GM12878 (cell line): ENCODE measurements around the gene NFYA. TPM values are rescaled to one million over a fixed set of nuclear protein-coding genes. Genes with fewer than 3 reads are reported as not detected.

Experiments
- CBX5 ChIP-seq: sonication (generic); IDR thresholded peaks from 2 replicates; pipeline ENCODE4 v1.6.1; 2016; ENCODE audit warnings: low read depth, moderate library complexity, mild to moderate bottlenecking, inconsistent platforms
- MTA2 ChIP-seq: fragments of 450-650 bp; IDR thresholded peaks from 2 replicates; pipeline ENCODE4 v1.6.1; 2016; ENCODE audit warnings: low read depth, mild to moderate bottlenecking, moderate library complexity
- NFYA ChIP-seq: IDR thresholded peaks from 2 replicates; pipeline ENCODE4 v1.6.1; 2011; ENCODE audit warnings: low read depth, mild to moderate bottlenecking, low read length, improper control_type of control experiment, borderline replicate concordance
- SIN3A ChIP-seq: IDR thresholded peaks from 2 replicates; pipeline ENCODE4 v1.6.1; 2012; ENCODE audit warnings: low read depth, low read length, improper control_type of control experiment
- ZNF207 ChIP-seq: fragments of 450-650 bp; IDR thresholded peaks from 2 replicates; pipeline ENCODE4 v1.6.1; 2014; ENCODE audit warnings: antibody characterized with exemption, mild to moderate bottlenecking, borderline replicate concordance
- polyA plus RNA-seq, 11 experiments: library from polyadenylated mRNA; depleted of rRNA in 4 of 11; unstranded in 6 of 11; stranded (reverse) in 5 of 11; fragments of >200 nt; fragmentation: Nextera tagmentation in 4 of 11; fragmentation: Illumina TruSeq in 1 of 11; extraction: Ambion mirVana in 4 of 11; extraction: Trizol in 1 of 11; gene quantifications; 1 replicate in 1 of 11; 2 replicates in 10 of 11; pipeline versions ENCODE4 v1.2.1 to v1.2.3, GENCODE V29; 2011 to 2016; ENCODE audit warnings: inconsistent platforms in 2 of 11, missing spikeins in 2 of 11, low read depth in 1 of 11
- total RNA-seq, 4 experiments: library from RNA; depleted of rRNA in 3 of 4; stranded (reverse); fragments of >200 nt in 3 of 4; fragmentation: Illumina TruSeq in 1 of 4; extraction: Trizol in 1 of 4; gene quantifications; 2 replicates each; pipeline versions ENCODE4 v1.2.1 to v1.2.3, GENCODE V29; 2013 to 2021
- TF ChIP-seq, protein P1 (sequence below), 3 experiments: IDR thresholded peaks in 2 of 3; conservative IDR thresholded peaks in 1 of 3; 2 replicates each; pipeline ENCODE4 v1.5.1; 2011; ENCODE audit warnings: low read depth in 3 of 3, low read length in 3 of 3, mild to moderate bottlenecking in 3 of 3, control low read depth in 2 of 3, moderate library complexity in 2 of 3, inconsistent platforms in 1 of 3, mixed read lengths in 1 of 3; ENCODE audit not compliant: control insufficient read depth in 2 of 3, insufficient read depth in 1 of 3; ENCODE audit errors: extremely low read depth in 1 of 3
- TF ChIP-seq, protein P2 (sequence below): IDR thresholded peaks from 2 replicates; pipeline ENCODE4 v1.6.1; 2012; ENCODE audit warnings: low read depth, low read length, improper control_type of control experiment
- TF ChIP-seq, protein P3 (sequence below): fragments of 450-650 bp; IDR thresholded peaks from 2 replicates; pipeline ENCODE4 v1.6.1; 2017; ENCODE audit warnings: mild to moderate bottlenecking, moderate library complexity
- TF ChIP-seq, protein P4 (sequence below): fragments of 450-650 bp; IDR thresholded peaks from 2 replicates; pipeline ENCODE4 v1.6.1; 2016; ENCODE audit warnings: mild to moderate bottlenecking, moderate library complexity, borderline replicate concordance

Gene NFYA
- total and polyA plus RNA-seq, 10 of the 15 experiments (the other 5 are each of a cell fraction or from before 2014, with no cell fraction given) = 6.4 to 36.5 (median 19.1) TPM

DNA sequence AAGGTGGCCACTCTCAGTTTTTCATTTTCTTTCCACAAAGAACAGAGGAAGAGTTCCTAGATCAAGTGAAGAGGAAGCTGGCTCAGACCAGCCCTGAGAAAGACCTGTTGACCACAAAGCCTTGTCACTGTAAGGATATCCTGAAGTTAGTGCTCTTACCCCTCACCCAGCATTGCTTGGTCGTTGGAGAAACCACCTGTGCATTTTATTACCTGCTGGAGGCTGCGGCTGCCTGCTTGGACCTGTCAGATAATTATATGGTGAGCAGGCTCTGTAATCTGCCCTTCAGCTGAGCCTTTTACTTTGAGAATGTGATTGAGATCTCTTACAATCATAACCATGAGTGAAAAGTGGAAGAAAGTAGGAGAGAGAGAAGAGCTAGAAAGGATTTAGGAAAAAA, 59.5 kb downstream of the NFYA start (continued):
- TF ChIP-seq CBX5 = no peak
- no peak for TF ChIP-seq NFYA
- TF ChIP-seq, protein P1, sequence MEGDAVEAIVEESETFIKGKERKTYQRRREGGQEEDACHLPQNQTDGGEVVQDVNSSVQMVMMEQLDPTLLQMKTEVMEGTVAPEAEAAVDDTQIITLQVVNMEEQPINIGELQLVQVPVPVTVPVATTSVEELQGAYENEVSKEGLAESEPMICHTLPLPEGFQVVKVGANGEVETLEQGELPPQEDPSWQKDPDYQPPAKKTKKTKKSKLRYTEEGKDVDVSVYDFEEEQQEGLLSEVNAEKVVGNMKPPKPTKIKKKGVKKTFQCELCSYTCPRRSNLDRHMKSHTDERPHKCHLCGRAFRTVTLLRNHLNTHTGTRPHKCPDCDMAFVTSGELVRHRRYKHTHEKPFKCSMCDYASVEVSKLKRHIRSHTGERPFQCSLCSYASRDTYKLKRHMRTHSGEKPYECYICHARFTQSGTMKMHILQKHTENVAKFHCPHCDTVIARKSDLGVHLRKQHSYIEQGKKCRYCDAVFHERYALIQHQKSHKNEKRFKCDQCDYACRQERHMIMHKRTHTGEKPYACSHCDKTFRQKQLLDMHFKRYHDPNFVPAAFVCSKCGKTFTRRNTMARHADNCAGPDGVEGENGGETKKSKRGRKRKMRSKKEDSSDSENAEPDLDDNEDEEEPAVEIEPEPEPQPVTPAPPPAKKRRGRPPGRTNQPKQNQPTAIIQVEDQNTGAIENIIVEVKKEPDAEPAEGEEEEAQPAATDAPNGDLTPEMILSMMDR (IDR thresholded peaks at IDR 0.05 in 2 of 3, conservative IDR thresholded peaks at IDR 0.05 in 1 of 3; ENCODE audit: control insufficient read depth in 2 of 3, extremely low read depth in 1 of 3, insufficient read depth in 1 of 3, low read depth in 3 of 3, low read length in 3 of 3) = no peak
- TF ChIP-seq MTA2 = no peak
- TF ChIP-seq, protein P2, sequence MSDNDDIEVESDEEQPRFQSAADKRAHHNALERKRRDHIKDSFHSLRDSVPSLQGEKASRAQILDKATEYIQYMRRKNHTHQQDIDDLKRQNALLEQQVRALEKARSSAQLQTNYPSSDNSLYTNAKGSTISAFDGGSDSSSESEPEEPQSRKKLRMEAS = no peak
- TF ChIP-seq, protein P3, sequence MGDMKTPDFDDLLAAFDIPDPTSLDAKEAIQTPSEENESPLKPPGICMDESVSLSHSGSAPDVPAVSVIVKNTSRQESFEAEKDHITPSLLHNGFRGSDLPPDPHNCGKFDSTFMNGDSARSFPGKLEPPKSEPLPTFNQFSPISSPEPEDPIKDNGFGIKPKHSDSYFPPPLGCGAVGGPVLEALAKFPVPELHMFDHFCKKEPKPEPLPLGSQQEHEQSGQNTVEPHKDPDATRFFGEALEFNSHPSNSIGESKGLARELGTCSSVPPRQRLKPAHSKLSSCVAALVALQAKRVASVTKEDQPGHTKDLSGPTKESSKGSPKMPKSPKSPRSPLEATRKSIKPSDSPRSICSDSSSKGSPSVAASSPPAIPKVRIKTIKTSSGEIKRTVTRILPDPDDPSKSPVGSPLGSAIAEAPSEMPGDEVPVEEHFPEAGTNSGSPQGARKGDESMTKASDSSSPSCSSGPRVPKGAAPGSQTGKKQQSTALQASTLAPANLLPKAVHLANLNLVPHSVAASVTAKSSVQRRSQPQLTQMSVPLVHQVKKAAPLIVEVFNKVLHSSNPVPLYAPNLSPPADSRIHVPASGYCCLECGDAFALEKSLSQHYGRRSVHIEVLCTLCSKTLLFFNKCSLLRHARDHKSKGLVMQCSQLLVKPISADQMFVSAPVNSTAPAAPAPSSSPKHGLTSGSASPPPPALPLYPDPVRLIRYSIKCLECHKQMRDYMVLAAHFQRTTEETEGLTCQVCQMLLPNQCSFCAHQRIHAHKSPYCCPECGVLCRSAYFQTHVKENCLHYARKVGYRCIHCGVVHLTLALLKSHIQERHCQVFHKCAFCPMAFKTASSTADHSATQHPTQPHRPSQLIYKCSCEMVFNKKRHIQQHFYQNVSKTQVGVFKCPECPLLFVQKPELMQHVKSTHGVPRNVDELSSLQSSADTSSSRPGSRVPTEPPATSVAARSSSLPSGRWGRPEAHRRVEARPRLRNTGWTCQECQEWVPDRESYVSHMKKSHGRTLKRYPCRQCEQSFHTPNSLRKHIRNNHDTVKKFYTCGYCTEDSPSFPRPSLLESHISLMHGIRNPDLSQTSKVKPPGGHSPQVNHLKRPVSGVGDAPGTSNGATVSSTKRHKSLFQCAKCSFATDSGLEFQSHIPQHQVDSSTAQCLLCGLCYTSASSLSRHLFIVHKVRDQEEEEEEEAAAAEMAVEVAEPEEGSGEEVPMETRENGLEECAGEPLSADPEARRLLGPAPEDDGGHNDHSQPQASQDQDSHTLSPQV = no peak
- TF ChIP-seq SIN3A = no peak
- TF ChIP-seq ZNF207 = no peak
- TF ChIP-seq, protein P4, sequence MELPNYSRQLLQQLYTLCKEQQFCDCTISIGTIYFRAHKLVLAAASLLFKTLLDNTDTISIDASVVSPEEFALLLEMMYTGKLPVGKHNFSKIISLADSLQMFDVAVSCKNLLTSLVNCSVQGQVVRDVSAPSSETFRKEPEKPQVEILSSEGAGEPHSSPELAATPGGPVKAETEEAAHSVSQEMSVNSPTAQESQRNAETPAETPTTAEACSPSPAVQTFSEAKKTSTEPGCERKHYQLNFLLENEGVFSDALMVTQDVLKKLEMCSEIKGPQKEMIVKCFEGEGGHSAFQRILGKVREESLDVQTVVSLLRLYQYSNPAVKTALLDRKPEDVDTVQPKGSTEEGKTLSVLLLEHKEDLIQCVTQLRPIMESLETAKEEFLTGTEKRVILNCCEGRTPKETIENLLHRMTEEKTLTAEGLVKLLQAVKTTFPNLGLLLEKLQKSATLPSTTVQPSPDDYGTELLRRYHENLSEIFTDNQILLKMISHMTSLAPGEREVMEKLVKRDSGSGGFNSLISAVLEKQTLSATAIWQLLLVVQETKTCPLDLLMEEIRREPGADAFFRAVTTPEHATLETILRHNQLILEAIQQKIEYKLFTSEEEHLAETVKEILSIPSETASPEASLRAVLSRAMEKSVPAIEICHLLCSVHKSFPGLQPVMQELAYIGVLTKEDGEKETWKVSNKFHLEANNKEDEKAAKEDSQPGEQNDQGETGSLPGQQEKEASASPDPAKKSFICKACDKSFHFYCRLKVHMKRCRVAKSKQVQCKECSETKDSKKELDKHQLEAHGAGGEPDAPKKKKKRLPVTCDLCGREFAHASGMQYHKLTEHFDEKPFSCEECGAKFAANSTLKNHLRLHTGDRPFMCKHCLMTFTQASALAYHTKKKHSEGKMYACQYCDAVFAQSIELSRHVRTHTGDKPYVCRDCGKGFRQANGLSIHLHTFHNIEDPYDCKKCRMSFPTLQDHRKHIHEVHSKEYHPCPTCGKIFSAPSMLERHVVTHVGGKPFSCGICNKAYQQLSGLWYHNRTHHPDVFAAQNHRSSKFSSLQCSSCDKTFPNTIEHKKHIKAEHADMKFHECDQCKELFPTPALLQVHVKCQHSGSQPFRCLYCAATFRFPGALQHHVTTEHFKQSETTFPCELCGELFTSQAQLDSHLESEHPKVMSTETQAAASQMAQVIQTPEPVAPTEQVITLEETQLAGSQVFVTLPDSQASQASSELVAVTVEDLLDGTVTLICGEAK = no peak
